Stimulated activated CD8-positive, alpha-beta memory T cell treated with anti-CD3 and anti-CD28 coated beads, Interleukin-15, amount 100 ng/mL, for 1 hour (primary cell): ENCODE measurements around the gene MVD.

Experiments
- DNase-seq: peaks from one replicate; pipeline ENCODE4 v3.0.0-alpha.2; 2020; ENCODE audit warnings: low read depth

MVD gene

GRCh38 chr16:88697116-88697830 is 34.4 kb upstream of the MVD start:
- no peak for DNase-seq

- no peak for DNase-seq
These were observed 33.5 kb upstream of the MVD start for GRCh38 chr16:88696441-88696840.

- DNase-seq = no peak
These were observed 32.9 kb upstream of the MVD start for GRCh38 chr16:88695753-88696152.

- DNase-seq = no peak
These were observed 32.3 kb upstream of the MVD start for GRCh38 chr16:88695218-88695617.

- no peak for DNase-seq
These were observed 31.6 kb upstream of the MVD start for GRCh38 chr16:88694221-88695087.

GRCh38 chr16:88693420-88694177 is 30.7 kb upstream of the MVD start:
- DNase-seq = no peak

- DNase-seq = no peak
These were observed 30.0 kb upstream of the MVD start for GRCh38 chr16:88692861-88693260.

GRCh38 chr16:88691924-88692560 is 29.2 kb upstream of the MVD start:
- DNase-seq = no peak

- DNase-seq = no peak
These were observed 28.4 kb upstream of the MVD start for GRCh38 chr16:88691129-88691813.

- no peak for DNase-seq
These were observed 27.6 kb upstream of the MVD start for GRCh38 chr16:88690341-88691128.

- DNase-seq = no peak
These were observed 25.3 kb upstream of the MVD start for GRCh38 chr16:88688013-88688778.

GRCh38 chr16:88687676-88688012 is 24.8 kb upstream of the MVD start:
- DNase-seq = no peak

GRCh38 chr16:88687254-88687576 is 24.3 kb upstream of the MVD start:
- DNase-seq = no peak

- peak; percentile 73 for DNase-seq
These were observed 23.8 kb upstream of the MVD start, which contains the start of gene SNAI3 for GRCh38 chr16:88686439-88687253. TSS of gene SNAI3 (minus strand) at chr16:88686507. CDS start at chr16:88686406, 101 bp downstream.

- no peak for DNase-seq
These were observed 23.2 kb upstream of the MVD start for GRCh38 chr16:88686062-88686438.

GRCh38 chr16:88685156-88686061 is 22.5 kb upstream of the MVD start:
- DNase-seq = peak; percentile 56

GRCh38 chr16:88684569-88685155 is 21.8 kb upstream of the MVD start:
- DNase-seq = no peak
